BJ (cell line): ENCODE results near the gene HHAT. TPM values are rescaled to one million over a fixed set of nuclear protein-coding genes. Genes with fewer than 3 reads are reported as not detected.

ENCODE experiments used
- CTCF ChIA-PET: fragments of 350-600 bp; formaldehyde crosslinking; extraction: SDS; loops from one replicate; lab custom pipeline; 2021; ENCODE audit warnings: antibody characterized with exemption, inconsistent platforms; lab: Yijun Ruan, JAX
- POLR2A ChIA-PET: fragments of 300-600 bp; sonication (Branson Sonifier 250); formaldehyde crosslinking; extraction: SDS; loops from one replicate; lab custom pipeline; 2021; ENCODE audit warnings: antibody characterized with exemption; lab: Charles Lee
- DNase-seq: peaks from one replicate; pipeline ENCODE4 v3.0.0-alpha.2; 2011; ENCODE audit warnings: low read depth
- H3K27me3 ChIP-seq: 2 replicates; pipeline ENCODE4 v1.6.0; 2011; ENCODE audit warnings: low read length; ENCODE audit not compliant: control insufficient read depth, insufficient read depth
- H3K36me3 ChIP-seq: 2 replicates; pipeline ENCODE4 v1.5.1; 2011; ENCODE audit warnings: low read length; ENCODE audit not compliant: control insufficient read depth, insufficient read depth
- H3K4me3 ChIP-seq: 2 replicates; pipeline ENCODE4 v1.5.1; 2011; ENCODE audit warnings: low read depth, mild to moderate bottlenecking, control low read depth, low read length
- polyA plus RNA-seq: library from polyadenylated mRNA; depleted of rRNA; stranded (reverse); fragments of >200 nt; gene quantifications from 2 replicates; pipeline ENCODE4 v1.2.3, GENCODE V29; 2011
- TF ChIP-seq, protein P1 (sequence below): IDR thresholded peaks from 2 replicates; pipeline ENCODE4 v1.5.1; 2011; ENCODE audit warnings: low read depth, mild to moderate bottlenecking, control low read depth, inconsistent platforms, low read length, moderate library complexity; ENCODE audit not compliant: insufficient read depth

HHAT gene
- polyA plus RNA-seq, 1 experiment = 6.6 TPM

GRCh38 chr1:210323957-210324356 is 4.7 kb upstream of the HHAT start:
- POLR2A ChIA-PET = no interaction called here
- Histone ChIP-seq H3K27me3 (no peaks in the 10 kb centered on the region), H3K4me3 (no peak overlapping the region), H3K36me3 (no peaks in the 10 kb centered on the region)
- CTCF ChIA-PET = no interaction called here
- TF ChIP-seq, protein P1, sequence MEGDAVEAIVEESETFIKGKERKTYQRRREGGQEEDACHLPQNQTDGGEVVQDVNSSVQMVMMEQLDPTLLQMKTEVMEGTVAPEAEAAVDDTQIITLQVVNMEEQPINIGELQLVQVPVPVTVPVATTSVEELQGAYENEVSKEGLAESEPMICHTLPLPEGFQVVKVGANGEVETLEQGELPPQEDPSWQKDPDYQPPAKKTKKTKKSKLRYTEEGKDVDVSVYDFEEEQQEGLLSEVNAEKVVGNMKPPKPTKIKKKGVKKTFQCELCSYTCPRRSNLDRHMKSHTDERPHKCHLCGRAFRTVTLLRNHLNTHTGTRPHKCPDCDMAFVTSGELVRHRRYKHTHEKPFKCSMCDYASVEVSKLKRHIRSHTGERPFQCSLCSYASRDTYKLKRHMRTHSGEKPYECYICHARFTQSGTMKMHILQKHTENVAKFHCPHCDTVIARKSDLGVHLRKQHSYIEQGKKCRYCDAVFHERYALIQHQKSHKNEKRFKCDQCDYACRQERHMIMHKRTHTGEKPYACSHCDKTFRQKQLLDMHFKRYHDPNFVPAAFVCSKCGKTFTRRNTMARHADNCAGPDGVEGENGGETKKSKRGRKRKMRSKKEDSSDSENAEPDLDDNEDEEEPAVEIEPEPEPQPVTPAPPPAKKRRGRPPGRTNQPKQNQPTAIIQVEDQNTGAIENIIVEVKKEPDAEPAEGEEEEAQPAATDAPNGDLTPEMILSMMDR = no peak
- DNase-seq = no peak

DNA sequence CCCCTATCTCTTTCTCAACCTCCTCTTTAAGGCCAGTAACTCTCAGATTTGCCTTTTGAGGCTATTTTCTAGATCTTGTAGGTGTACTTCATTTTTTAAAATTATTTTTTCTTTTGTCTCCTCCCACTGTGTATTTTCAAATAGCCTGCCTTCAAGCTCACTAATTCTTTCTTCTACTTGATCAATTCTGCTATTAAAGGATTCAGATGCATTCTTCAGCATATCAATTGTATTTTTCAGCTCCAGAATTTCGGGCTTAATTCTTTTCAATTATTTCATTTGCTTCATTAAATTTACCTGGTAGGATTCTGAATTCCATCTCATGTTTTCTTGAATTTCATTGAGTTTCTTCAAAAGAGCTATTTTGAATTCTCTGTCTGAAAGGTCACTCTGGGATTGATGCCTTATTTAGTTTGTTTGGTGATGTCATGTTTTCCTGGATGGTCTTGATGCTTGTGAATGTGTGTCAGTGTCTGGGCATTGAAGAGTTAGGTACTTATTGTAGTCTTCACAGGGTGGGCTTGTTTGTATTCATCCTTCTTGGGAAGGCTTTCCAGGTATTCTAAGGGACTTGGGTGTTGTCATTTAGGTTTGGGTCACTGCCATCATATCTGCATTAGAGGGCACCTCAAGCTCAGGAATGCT is 3.6 kb upstream of the HHAT start:
- CTCF ChIA-PET = interaction anchor here (1.0 to 1.3 kb wide), 2 partner anchors 14 to 76 kb away, joined by 3 to 5 read pairs; no protein-coding TSS in a partner anchor
- POLR2A ChIA-PET = no interaction called here
- TF ChIP-seq, protein P1 = no peak
- Histone ChIP-seq H3K36me3 (no peaks in the 10 kb centered on the region), H3K4me3 (no peak overlapping the region), H3K27me3 (no peaks in the 10 kb centered on the region)
- no peak for DNase-seq

DNA sequence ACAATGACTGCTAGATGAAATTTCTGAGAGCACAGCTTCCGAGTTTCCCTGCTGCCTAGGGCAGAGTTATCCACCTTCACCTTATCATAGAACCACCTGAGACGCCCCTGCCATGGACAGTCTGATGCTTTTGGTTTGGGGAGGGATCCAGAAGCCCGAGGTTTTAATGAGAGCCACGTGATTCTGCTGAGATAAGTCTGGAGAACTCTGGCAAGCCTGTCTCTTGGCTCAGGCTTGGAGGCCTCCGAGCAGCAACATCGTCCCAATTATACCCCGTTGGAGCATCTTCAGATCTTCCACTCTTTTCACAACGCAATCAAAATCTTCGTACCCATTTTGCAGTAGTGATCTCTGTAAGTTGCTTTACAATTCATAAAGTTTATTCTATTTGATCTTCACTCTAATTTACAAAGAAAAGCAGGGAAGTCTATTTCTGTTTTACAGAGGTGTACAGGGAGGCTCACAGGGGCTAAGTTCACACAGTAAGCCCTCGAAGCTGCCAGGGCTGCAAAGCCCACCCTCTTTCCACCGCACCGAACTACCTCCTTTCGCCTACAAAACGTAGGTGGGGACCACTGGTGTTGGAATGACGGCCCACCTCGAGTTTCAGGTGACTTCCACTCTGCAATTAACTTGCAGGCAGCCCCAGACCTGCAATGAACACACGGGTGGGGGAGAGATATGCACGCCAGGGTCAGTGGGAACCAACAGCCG is 513 bp upstream of the HHAT start:
- ChIA-PET POLR2A (no interaction called here), CTCF (interaction anchor here (1.3 kb wide), 1 partner anchor 17 kb away, joined by 6 read pairs; no protein-coding TSS in a partner anchor)
- H3K4me3 ChIP-seq = peak overlapping the region; percentile 62
- no peaks in the 10 kb centered on the region for H3K36me3 ChIP-seq
- H3K27me3 ChIP-seq = no peaks in the 10 kb centered on the region
- TF ChIP-seq, protein P1 = no peak
- no peak for DNase-seq

GRCh38 chr1:210330279-210330866 is 1.7 kb downstream of the HHAT start:
- H3K27me3 ChIP-seq = no peaks in the 10 kb centered on the region
- DNase-seq = no peak
- H3K36me3 ChIP-seq = no peaks in the 10 kb centered on the region
- ChIA-PET POLR2A (no interaction called here), CTCF (interaction anchor here (1.2 to 2.6 kb wide), 4 partner anchors 9 to 186 kb away, joined by 4 to 13 read pairs (median 6); no protein-coding TSS in a partner anchor)
- TF ChIP-seq, protein P1 = no peak
- no peak overlapping the region for H3K4me3 ChIP-seq

GRCh38 chr1:210332233-210332632 is 3.5 kb downstream of the HHAT start:
- DNase-seq = no peak
- no peaks in the 10 kb centered on the region for H3K36me3 ChIP-seq
- H3K4me3 ChIP-seq = no peak overlapping the region
- ChIA-PET CTCF (no interaction called here), POLR2A (no interaction called here)
- TF ChIP-seq, protein P1 = no peak
- H3K27me3 ChIP-seq = no peaks in the 10 kb centered on the region
